ENCODE measurements around the gene LRBA. TPM values are rescaled to one million over a fixed set of nuclear protein-coding genes. Genes with fewer than 3 reads are reported as not detected.

LRBA gene
- polyA plus RNA-seq, 1 of the 3 experiments (the other 2 are of a cell fraction): 11.4 TPM

DNA sequence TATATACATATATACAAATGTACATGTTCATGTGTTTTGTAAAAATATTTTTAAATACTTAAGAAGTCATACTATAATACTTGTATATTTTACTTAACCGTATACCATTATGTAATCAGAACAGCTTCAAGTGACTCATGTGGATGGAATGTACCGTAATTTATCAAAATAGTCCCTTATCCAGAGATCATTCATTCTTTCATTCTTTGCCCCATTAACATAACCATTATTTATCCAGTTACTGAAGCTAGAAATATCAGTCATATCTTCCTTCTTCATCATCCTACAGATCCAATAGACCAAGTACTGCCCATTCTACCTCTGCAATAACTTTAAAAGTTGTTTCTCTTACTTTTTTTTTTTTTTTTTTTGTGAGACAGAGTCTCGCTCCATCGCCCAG, 268.9 kb downstream of the LRBA start (continued):
- no peak for TF ChIP-seq RXRA (IDR thresholded peaks at IDR 0.05; ENCODE audit: borderline replicate concordance, low read depth)
- TF ChIP-seq, protein P1, sequence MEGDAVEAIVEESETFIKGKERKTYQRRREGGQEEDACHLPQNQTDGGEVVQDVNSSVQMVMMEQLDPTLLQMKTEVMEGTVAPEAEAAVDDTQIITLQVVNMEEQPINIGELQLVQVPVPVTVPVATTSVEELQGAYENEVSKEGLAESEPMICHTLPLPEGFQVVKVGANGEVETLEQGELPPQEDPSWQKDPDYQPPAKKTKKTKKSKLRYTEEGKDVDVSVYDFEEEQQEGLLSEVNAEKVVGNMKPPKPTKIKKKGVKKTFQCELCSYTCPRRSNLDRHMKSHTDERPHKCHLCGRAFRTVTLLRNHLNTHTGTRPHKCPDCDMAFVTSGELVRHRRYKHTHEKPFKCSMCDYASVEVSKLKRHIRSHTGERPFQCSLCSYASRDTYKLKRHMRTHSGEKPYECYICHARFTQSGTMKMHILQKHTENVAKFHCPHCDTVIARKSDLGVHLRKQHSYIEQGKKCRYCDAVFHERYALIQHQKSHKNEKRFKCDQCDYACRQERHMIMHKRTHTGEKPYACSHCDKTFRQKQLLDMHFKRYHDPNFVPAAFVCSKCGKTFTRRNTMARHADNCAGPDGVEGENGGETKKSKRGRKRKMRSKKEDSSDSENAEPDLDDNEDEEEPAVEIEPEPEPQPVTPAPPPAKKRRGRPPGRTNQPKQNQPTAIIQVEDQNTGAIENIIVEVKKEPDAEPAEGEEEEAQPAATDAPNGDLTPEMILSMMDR (IDR thresholded peaks at IDR 0.05): no peak
- TF ChIP-seq RFX5 (IDR thresholded peaks at IDR 0.05; ENCODE audit: low read length): no peak
- TF ChIP-seq MXI1 (IDR thresholded peaks at IDR 0.05; ENCODE audit: low read depth, low read length): no peak
- no peak for TF ChIP-seq CHD2 (IDR thresholded peaks at IDR 0.05; ENCODE audit: low read length, partially characterized antibody)
- no peak for TF ChIP-seq ELF1 (IDR thresholded peaks at IDR 0.05)
- TF ChIP-seq, protein P2, sequence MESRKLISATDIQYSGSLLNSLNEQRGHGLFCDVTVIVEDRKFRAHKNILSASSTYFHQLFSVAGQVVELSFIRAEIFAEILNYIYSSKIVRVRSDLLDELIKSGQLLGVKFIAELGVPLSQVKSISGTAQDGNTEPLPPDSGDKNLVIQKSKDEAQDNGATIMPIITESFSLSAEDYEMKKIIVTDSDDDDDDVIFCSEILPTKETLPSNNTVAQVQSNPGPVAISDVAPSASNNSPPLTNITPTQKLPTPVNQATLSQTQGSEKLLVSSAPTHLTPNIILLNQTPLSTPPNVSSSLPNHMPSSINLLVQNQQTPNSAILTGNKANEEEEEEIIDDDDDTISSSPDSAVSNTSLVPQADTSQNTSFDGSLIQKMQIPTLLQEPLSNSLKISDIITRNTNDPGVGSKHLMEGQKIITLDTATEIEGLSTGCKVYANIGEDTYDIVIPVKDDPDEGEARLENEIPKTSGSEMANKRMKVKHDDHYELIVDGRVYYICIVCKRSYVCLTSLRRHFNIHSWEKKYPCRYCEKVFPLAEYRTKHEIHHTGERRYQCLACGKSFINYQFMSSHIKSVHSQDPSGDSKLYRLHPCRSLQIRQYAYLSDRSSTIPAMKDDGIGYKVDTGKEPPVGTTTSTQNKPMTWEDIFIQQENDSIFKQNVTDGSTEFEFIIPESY (IDR thresholded peaks at IDR 0.05; ENCODE audit: borderline replicate concordance, low read depth): no peak
- TF ChIP-seq TEAD4 (IDR thresholded peaks at IDR 0.05; ENCODE audit: borderline replicate concordance, insufficient read depth): no peak
- TF ChIP-seq FOXJ3 (CRISPR knock-in tag; IDR thresholded peaks at IDR 0.05): no peak
- peak; percentile 41; the same call in 1 of the 2 replicates for TF ChIP-seq FOSL2 (IDR thresholded peaks at IDR 0.05; ENCODE audit: borderline replicate concordance, low read depth)
- no peak for TF ChIP-seq MEF2A (IDR thresholded peaks at IDR 0.05; ENCODE audit: borderline replicate concordance, low read depth)
- TF ChIP-seq POLR2AphosphoS5 (IDR thresholded peaks at IDR 0.05; ENCODE audit: low read depth, low read length): no peak
- TF ChIP-seq, protein P3, sequence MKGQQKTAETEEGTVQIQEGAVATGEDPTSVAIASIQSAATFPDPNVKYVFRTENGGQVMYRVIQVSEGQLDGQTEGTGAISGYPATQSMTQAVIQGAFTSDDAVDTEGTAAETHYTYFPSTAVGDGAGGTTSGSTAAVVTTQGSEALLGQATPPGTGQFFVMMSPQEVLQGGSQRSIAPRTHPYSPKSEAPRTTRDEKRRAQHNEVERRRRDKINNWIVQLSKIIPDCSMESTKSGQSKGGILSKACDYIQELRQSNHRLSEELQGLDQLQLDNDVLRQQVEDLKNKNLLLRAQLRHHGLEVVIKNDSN (IDR thresholded peaks at IDR 0.05; ENCODE audit: borderline replicate concordance, low read depth): no peak
- peak; percentile 61 for TF ChIP-seq JUND (IDR thresholded peaks at IDR 0.05)

DNA sequence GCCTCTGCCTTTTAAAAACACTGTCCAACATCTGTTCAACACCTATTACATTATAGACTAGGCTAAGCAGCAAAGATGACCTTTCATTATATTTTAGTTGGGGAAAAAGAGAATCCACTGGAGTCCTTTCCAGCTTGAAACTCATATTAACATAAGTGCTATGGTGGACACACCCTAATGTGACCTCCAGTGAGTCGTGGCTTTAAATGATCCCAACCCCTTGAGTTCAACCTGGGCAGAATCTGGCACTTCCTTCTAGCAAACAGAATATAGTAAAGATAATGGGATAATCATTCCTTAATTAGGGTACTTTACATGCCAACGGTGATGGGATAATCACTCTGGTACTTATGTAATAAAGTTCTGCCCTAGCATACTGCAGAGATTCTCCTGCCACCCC, 270.5 kb downstream of the LRBA start:
- Histone ChIP-seq H3K4me3 (ENCODE audit: low read depth in 2 of 2, low read length in 1 of 2) (no peak overlapping the region), H3K9ac (no peak overlapping the region), H3K27ac (ENCODE audit: low read depth in 2 of 2, low read length in 1 of 2) (peak overlapping the region in 1 of 2 experiments; percentile 89; a peak in 1 of 4 replicates), H4K20me1 (ENCODE audit: insufficient read depth) (no peaks in the 10 kb centered on the region), H3K79me2 (ENCODE audit: insufficient read depth) (no peaks in the 10 kb centered on the region), H3K27me3 (ENCODE audit: insufficient read depth) (no peaks in the 10 kb centered on the region), H3K4me2 (no peak overlapping the region), H3K36me3 (replicated peaks in 1 of 2; ENCODE audit: control insufficient read depth in 1 of 2, insufficient read depth in 2 of 2, low read length in 1 of 2) (peaks cover 0 to 5% of the 10 kb centered on the region in 2 experiments), H2AFZ (ENCODE audit: low read depth) (no peak overlapping the region), H3F3A (replicated peaks; ENCODE audit: insufficient read depth) (no peaks in the 10 kb centered on the region), H3K4me1 (ENCODE audit: control insufficient read depth in 1 of 2, insufficient read depth in 2 of 2, low read depth in 1 of 2, low read length in 1 of 2) (peaks cover 0 to 8% of the 10 kb centered on the region in 2 experiments; a peak in 3 of 4 replicates), H3K9me2 (no peaks in the 10 kb centered on the region), H3K9me3 (no peaks in the 10 kb centered on the region)
- POLR2A ChIA-PET: no interaction called here
- no peak for DNase-seq
- 66% methylated on average over 2 of the region's 2 CpGs for WGBS (ENCODE audit: low lambda C conversion rate)
- CTCF ChIA-PET: interaction anchor here (1.1 to 1.7 kb wide), 2 partner anchors 38 to 122 kb away, joined by 4 to 5 read pairs; no protein-coding TSS in a partner anchor
- TF ChIP-seq FOXJ3 (CRISPR knock-in tag; IDR thresholded peaks at IDR 0.05) (no peak), RAD21 (IDR thresholded peaks at IDR 0.05; ENCODE audit: low read length) (no peak), FOXM1 (IDR thresholded peaks at IDR 0.05; ENCODE audit: low read depth) (no peak), FOSL2 (IDR thresholded peaks at IDR 0.05; ENCODE audit: borderline replicate concordance, low read depth) (no peak), TEAD4 (IDR thresholded peaks at IDR 0.05; ENCODE audit: borderline replicate concordance, insufficient read depth) (no peak), SIN3A (IDR thresholded peaks at IDR 0.05; ENCODE audit: borderline replicate concordance, low read depth, low read length) (no peak), TCF12 (IDR thresholded peaks at IDR 0.05) (no peak), EP300 (IDR thresholded peaks at IDR 0.05; ENCODE audit: borderline replicate concordance in 1 of 2, low read depth in 1 of 2, low read length in 1 of 2) (no peak), NFIC (IDR thresholded peaks at IDR 0.05; ENCODE audit: borderline replicate concordance) (no peak), RCOR1 (IDR thresholded peaks at IDR 0.05; ENCODE audit: low read length) (no peak), MEF2A (IDR thresholded peaks at IDR 0.05; ENCODE audit: borderline replicate concordance, low read depth) (no peak), YY1 (IDR thresholded peaks at IDR 0.05; ENCODE audit: low read depth) (no peak), GATA2 (CRISPR knock-in tag; IDR thresholded peaks at IDR 0.05) (no peak)
- TF ChIP-seq, protein P4, sequence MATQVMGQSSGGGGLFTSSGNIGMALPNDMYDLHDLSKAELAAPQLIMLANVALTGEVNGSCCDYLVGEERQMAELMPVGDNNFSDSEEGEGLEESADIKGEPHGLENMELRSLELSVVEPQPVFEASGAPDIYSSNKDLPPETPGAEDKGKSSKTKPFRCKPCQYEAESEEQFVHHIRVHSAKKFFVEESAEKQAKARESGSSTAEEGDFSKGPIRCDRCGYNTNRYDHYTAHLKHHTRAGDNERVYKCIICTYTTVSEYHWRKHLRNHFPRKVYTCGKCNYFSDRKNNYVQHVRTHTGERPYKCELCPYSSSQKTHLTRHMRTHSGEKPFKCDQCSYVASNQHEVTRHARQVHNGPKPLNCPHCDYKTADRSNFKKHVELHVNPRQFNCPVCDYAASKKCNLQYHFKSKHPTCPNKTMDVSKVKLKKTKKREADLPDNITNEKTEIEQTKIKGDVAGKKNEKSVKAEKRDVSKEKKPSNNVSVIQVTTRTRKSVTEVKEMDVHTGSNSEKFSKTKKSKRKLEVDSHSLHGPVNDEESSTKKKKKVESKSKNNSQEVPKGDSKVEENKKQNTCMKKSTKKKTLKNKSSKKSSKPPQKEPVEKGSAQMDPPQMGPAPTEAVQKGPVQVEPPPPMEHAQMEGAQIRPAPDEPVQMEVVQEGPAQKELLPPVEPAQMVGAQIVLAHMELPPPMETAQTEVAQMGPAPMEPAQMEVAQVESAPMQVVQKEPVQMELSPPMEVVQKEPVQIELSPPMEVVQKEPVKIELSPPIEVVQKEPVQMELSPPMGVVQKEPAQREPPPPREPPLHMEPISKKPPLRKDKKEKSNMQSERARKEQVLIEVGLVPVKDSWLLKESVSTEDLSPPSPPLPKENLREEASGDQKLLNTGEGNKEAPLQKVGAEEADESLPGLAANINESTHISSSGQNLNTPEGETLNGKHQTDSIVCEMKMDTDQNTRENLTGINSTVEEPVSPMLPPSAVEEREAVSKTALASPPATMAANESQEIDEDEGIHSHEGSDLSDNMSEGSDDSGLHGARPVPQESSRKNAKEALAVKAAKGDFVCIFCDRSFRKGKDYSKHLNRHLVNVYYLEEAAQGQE (IDR thresholded peaks at IDR 0.05; ENCODE audit: low read depth, low read length): no peak
- TF ChIP-seq, protein P3 (IDR thresholded peaks at IDR 0.05; ENCODE audit: borderline replicate concordance, low read depth): no peak

All from SK-N-SH (cell line).